Mesenteric fat pad (tissue), 1 donor: ENCODE data around the gene KCNT1. TPM values are rescaled to one million over a fixed set of nuclear protein-coding genes. Genes with fewer than 3 reads are reported as not detected.

ENCODE experiments used
- DNase-seq: peaks from one replicate; pipeline ENCODE4 v3.0.0-alpha.2; 2020; ENCODE audit warnings: low spot score
- total RNA-seq: library from RNA; stranded (reverse); fragmentation: NEBNext Ultra II Directional; extraction: Animal tissue kit (Norgen Biotek cat#: 25700); gene quantifications from one replicate; pipeline ENCODE4 v1.2.1, GENCODE V29; 2021
- donor health status: DM: yes; HTN: yes; CAD: no.

The KCNT1 gene
- total RNA-seq, 1 donor from 2014 or later, result 0.06 TPM

DNA sequence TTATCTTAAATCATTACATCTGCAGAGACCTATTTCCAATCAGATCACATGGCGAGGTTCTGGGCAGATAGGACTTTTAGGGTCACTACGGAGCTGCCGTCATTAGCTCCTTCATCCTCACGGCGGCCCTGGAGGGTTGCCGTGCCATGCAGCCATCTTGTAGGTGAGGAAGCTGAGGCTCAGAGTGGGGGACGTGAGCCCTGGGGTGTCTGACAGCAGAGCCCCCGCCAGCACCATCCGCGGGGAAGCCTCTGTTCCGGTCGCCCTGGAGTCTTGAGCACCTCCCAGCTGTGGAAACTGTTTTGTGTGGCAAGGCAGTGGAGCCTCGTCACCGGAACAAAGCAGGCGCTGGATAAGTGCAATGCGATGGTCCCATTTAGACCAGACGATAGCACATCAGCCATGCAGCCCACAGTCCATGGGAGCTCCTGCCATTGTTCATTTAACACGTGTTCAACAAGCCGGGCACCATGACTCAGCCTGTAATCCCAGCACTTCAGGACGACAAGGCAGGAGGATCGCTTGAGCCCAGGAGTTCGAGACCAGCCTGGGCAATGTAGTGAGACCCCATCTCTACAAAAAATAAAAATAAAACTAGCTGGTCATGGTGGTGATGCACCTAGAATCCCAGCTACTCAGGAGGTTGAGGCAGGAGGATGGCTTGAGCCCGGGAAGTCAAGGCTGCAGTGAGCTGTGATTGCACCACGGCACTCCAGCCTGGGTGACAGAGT, 61.9 kb downstream of the KCNT1 start:
- no peak for DNase-seq

GRCh38 chr9:135764731-135765130, 62.7 kb downstream of the KCNT1 start:
- no peak for DNase-seq

DNA sequence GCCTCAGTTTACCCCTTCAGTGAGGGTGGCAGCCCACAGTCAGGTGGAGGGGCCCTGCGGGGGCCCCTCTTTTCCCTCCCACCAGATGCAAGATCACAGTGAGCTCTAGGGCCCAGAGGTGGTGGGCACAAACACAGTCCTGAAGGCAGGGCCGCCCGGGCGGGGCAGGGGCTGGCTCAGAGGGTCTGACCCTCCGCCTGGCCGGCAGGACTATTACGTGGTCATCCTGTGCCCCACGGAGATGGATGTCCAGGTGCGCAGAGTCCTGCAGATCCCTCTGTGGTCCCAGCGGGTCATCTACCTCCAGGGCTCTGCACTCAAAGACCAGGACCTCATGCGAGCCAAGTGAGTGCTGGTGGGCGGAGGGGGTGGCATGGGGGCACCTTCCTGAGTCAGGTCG, 63.4 kb downstream of the KCNT1 start:
- DNase-seq, result no peak

- DNase-seq, result no peak
Observed at GRCh38 chr9:135766251-135766650, 64.3 kb downstream of the KCNT1 start.

DNA sequence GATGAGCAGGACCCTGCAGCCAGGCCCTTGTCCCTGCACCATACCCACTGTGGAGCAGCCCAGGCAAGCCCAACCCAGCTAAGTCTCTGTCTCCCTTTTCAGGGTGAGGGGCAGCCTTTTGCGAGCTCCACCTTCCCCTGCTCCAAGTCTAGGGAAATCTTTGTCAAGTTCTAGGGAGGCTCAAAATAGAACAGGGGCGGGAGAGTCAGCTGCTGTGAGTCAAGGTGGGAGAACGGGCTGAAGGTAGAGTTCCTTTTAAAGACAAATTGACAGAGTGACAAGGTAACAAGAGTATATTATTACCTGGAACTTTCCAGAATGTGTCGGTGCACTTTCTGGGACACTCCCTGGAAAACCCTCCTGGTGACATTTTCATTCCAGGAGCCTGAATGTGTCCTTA, 64.7 kb downstream of the KCNT1 start:
- DNase-seq, result no peak

DNA sequence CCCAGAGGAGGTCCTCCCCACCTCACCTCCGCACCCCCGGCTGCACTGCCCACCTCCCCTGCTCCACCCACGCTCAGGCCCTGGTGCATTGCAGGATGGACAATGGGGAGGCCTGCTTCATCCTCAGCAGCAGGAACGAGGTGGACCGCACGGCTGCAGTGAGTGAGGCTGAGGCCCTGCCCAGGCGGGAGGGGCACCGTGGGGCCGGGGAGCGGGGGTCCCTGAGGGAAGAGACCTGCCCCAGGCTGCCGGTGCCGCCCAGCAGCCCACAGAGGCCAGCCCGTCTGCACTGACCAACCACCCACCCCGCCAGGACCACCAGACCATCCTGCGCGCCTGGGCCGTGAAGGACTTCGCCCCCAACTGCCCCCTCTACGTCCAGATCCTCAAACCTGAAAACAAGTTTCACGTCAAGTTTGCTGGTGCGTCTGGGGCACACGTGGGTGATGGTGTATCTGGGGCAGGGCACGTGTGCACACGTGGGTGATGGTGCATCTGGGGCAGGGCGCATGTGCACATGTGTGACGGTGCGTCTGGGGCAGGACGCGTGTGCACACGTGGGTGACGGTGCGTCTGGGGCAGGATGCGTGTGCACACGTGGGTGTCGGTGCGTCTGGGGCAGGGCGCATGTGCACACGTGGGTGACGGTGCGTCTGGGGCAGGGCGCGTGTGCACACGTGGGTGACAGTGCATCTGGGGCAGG, 66.7 kb downstream of the KCNT1 start:
- no peak for DNase-seq

DNA sequence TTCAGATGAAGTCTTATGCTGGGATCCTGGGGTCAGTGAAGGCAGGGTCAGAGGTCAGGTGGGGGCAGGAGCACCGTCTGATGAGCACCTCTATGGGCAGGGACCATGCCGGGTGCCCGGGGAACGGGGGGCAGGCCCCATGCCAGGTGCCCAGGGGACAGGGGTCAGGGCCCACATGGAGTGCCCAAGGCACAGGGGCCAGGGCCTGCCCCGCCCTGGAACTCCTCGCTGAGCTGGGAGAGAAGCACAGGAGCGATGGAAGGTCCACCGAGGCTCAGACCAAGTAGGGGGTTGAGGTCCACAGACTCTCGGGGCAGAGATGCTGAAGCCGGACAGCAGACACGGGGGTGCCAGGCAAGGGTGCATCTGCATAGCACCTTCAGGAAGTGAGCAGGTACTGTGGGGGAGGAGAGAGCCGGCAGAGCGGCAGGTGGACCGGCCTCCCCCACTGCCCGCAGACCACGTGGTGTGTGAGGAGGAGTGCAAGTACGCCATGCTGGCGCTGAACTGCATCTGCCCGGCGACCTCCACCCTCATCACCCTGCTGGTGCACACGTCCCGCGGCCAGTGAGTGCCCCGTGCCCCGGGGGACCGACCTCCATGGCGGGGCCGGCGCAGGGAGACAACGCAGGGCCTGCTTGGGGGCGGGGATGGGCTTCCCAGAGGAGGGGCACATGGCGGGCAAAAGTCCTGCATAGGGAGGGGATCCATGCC, 67.7 kb downstream of the KCNT1 start:
- no peak for DNase-seq

DNA sequence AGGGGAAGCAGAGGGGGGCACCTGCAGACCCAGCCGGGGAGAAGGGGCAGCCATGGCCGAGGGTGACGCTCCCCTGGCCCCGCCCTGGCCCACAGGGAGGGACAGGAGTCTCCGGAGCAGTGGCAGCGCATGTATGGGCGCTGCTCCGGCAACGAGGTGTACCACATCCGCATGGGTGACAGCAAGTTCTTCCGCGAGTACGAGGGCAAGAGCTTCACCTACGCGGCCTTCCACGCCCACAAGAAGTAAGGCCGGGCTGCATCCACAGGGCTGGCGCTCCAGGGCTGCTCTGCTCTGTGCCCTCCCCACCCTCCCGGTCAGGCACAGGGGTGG, 68.2 kb downstream of the KCNT1 start:
- DNase-seq, result no peak

- DNase-seq, result no peak
Observed at GRCh38 chr9:135770771-135771170, 68.8 kb downstream of the KCNT1 start.

DNA sequence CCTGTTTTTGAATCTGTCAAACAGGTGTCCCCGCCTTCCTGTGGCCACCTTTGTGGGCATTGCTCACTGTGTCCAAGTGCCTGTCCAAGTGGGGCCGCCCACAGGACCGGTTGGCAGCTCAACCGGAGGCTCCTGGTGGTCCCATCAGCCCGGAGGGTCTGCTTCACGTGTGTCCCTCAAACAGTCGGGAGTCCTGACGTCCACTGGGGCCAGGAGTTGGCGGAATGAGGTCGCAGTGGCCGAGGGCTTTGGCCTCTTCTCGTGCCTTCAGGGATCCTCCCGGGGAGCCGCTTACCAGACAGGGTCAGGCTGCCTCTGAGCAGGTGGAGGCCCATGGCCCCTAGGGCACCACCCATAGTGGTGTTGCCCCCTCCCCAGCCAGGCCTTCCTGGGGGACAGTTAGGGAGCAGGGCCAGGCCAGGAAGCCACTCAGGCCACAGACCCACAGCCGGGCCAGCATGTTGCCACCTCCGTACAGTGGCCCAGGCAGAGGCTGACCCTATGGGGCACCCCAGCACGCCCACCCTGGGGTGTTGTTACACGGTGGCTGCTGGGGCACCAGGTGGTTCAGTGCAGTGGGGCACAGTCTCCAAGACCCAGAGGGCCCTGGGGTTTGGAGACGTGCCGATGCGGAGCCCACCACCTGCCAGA, 69.5 kb downstream of the KCNT1 start:
- DNase-seq, result no peak

DNA sequence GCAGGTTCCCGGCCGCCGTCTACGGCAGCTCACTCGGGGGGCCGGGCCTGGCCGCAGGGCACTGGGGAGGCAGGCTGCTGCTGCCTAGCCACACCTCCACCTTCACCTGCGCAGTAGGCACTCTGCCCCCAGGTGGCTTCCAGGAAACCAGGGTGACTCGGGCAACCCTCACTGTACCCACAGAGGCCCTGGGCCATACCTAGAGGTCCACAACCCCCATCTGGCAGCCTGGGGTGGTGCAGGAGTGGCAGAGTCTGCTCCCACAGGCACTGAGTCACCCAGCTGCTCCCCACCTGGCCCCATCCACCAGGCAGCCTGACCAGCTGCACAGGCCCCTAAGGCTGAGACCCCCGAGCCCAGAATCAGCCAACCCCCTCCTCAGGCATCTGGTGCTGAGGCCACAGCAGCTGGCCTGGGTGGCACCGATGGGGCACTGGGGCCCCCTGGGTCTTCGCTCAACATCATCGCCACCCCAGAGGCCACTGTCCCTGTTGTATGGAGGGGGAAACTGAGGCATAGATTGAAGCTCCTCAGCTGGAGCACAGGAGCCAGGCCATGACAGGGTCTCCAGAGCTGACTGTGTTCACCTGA, 70.2 kb downstream of the KCNT1 start:
- no peak for DNase-seq

- DNase-seq, result no peak
Observed at GRCh38 chr9:135772702-135773493, 70.9 kb downstream of the KCNT1 start.

- no peak for DNase-seq
Observed at GRCh38 chr9:135773530-135774238, 71.7 kb downstream of the KCNT1 start.

- no peak for DNase-seq
Observed at GRCh38 chr9:135774239-135774747, 72.3 kb downstream of the KCNT1 start.

GRCh38 chr9:135774794-135775525, 73.0 kb downstream of the KCNT1 start:
- no peak for DNase-seq

DNA sequence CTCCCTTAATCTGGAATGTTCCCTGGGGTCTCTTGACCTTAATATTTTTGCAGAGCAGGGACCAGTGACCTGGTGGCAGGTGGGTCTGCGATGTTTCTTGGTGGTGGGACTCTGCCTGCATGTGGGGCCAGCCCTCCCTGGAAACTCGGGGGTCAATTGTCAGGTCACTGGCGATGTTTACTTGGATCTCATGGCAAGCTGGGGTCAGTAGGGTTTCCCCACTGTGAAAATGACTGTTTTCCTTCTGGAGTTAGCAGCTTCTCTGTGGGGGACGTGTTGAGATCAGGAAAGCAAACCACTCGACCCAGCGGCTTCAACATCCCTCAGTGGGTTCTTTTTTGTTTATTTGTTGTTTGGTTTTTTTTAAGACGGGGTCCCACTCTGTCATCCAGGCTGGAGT, 73.9 kb downstream of the KCNT1 start:
- no peak for DNase-seq

DNA sequence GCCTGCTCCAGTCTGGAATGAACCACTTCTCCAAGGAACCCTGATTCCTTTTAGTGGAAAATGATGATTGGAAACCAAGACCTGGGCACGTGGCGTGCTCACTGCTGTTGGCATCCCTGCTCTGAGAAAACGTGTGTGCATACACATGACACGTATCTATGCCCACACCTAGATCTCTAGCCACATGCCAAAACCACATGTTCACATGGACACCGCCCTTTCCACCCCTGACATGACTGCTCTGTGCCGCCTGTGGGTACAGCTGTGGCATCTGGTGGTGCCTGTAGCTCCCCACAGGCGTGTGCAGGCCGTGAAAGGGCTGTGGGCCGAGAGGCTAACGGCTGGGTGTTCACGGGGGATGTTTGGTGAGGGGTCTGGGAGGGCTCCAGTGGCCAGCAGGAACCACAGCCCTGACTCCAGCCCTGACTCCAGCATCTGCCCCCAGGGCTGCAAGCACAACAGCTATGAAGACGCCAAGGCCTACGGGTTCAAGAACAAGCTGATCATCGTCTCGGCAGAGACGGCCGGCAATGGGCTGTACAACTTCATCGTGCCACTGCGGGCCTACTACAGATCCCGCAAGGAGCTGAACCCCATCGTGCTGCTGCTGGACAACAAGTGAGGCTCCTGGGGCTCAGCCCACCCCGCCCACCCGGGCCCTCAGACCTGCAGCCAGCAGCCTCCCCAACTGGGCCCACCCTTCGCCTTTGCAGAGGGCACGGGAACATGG, 75.1 kb downstream of the KCNT1 start:
- no peak for DNase-seq

DNA sequence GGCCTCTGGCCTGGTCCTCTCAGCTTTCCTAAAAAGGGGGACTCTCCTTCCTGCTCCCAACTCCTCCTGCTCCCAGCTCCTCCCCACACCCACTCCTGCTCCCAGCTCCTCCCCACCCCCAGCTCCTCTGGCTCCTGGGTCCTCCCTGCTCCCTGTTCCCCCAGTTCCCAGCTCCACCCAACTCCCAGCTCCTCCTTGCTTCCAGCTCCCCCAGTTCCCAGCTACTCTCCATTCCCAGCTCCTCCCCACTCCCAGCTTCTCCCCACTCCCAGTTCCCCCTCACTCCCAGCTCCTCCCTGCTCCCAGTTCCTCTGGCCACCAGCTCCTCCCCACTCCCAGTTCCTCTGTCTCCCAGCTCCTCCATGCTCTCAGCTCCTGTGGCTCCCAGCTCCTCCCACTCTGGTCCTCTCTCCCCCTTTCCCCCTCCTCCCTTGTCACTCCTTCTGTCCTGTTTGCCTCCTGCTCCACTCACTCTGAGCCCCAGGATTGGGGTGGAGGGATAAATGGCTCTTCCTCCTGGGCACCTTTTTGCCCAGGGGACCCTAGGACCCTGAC, 75.7 kb downstream of the KCNT1 start:
- DNase-seq, result no peak
